OCI-LY3 (cell line): ENCODE measurements around the gene PRICKLE1.

Source experiments
- H2AFZ ChIP-seq: fragments of 200-600, 300-600 bp; shearing (Covaris generic); 2 replicates; pipeline ENCODE4 v1.6.0; 2014; ENCODE audit warnings: antibody characterized with exemption, low read depth, low read length
- H3K27ac ChIP-seq: fragments of 200-600, 300-600 bp; sonication (generic); 2 replicates; pipeline ENCODE4 v1.5.1; 2014; ENCODE audit warnings: mild to moderate bottlenecking, low read length, moderate library complexity, mixed read lengths
- H3K27me3 ChIP-seq: fragments of 200-600, 300-600 bp; sonication (generic); 2 replicates; pipeline ENCODE4 v1.6.1; 2014; ENCODE audit warnings: low read depth, low read length, mixed read lengths
- H3K36me3 ChIP-seq: fragments of 200-600, 300-600 bp; sonication (generic); replicated peaks from 2 replicates; pipeline ENCODE3; 2014; ENCODE audit warnings: low read depth, low read length, mixed read lengths
- H3K4me1 ChIP-seq: fragments of 300-600, 200-600 bp; sonication (generic); 2 replicates; pipeline ENCODE4 v1.6.1; 2014; ENCODE audit warnings: low read length, mixed read lengths
- H3K4me2 ChIP-seq: fragments of 200-600, 300-600 bp; sonication (generic); 2 replicates; pipeline ENCODE4 v1.6.1; 2014; ENCODE audit warnings: low read length, mixed read lengths
- H3K4me3 ChIP-seq: fragments of 300-600, 200-600 bp; sonication (generic); 2 replicates; pipeline ENCODE4 v1.5.1; 2014; ENCODE audit warnings: antibody characterized with exemption, mild to moderate bottlenecking, low read length, moderate library complexity
- H3K79me2 ChIP-seq: fragments of 300-600, 200-600 bp; shearing (Covaris generic); 2 replicates; pipeline ENCODE4 v1.6.1; 2014; ENCODE audit warnings: mild to moderate bottlenecking, low read length, mixed read lengths
- H3K9ac ChIP-seq: fragments of 300-600, 200-600 bp; shearing (Covaris generic); 2 replicates; pipeline ENCODE4 v1.6.0; 2014; ENCODE audit warnings: mild to moderate bottlenecking, low read length, moderate library complexity
- H3K9me3 ChIP-seq: fragments of 200-600, 300-600 bp; shearing (Covaris generic); 2 replicates; pipeline ENCODE4 v1.6.1; 2014; ENCODE audit warnings: low read length, mixed read lengths; ENCODE audit not compliant: insufficient read depth
- H4K20me1 ChIP-seq: fragments of 200-600, 300-600 bp; sonication (generic); 2 replicates; pipeline ENCODE4 v1.6.1; 2016; ENCODE audit warnings: low read length, mixed read lengths; ENCODE audit not compliant: insufficient read depth
- EZH2phosphoT487 ChIP-seq: fragments of 200-600 bp; shearing (Covaris generic); IDR thresholded peaks from 2 replicates; pipeline ENCODE4 v1.6.1; 2018; ENCODE audit warnings: antibody characterized with exemption, mixed run types, low read depth
- TF ChIP-seq, protein P1 (sequence below): fragments of 200-600, 300-600 bp; sonication (generic); IDR thresholded peaks from 2 replicates; pipeline ENCODE4 v1.5.1; 2014; ENCODE audit warnings: antibody characterized with exemption, low read length, low read depth

PRICKLE1 gene

DNA sequence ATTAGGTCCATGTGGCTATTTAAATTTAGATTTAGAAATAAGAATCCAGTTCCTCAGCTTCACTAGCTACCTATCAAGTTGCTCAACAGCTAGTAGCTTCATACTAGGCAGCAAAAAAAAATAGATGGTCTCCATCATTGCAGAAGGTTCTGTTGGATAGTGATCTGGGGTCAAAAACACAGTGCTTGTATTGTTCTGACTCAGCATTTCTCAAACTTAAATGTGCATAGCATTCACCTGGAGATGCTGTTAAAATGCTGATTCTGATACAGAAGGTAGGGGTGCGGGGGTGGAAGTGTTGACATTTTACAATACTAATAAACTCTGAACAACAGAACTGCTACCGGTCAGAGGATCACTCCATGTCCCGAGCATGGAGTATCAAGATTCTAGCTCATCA lies 51.3 kb downstream of the PRICKLE1 start:
- no peaks in the 10 kb centered on the region for H3K79me2 ChIP-seq
- H2AFZ ChIP-seq = no peak overlapping the region
- H4K20me1 ChIP-seq = no peaks in the 10 kb centered on the region
- H3K9ac ChIP-seq = no peak overlapping the region
- H3K4me3 ChIP-seq = no peak overlapping the region
- no peaks in the 10 kb centered on the region for H3K9me3 ChIP-seq
- no peak for TF ChIP-seq EZH2phosphoT487
- TF ChIP-seq, protein P1, sequence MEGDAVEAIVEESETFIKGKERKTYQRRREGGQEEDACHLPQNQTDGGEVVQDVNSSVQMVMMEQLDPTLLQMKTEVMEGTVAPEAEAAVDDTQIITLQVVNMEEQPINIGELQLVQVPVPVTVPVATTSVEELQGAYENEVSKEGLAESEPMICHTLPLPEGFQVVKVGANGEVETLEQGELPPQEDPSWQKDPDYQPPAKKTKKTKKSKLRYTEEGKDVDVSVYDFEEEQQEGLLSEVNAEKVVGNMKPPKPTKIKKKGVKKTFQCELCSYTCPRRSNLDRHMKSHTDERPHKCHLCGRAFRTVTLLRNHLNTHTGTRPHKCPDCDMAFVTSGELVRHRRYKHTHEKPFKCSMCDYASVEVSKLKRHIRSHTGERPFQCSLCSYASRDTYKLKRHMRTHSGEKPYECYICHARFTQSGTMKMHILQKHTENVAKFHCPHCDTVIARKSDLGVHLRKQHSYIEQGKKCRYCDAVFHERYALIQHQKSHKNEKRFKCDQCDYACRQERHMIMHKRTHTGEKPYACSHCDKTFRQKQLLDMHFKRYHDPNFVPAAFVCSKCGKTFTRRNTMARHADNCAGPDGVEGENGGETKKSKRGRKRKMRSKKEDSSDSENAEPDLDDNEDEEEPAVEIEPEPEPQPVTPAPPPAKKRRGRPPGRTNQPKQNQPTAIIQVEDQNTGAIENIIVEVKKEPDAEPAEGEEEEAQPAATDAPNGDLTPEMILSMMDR = no peak
- no peak overlapping the region for H3K27ac ChIP-seq
- H3K36me3 ChIP-seq = no peaks in the 10 kb centered on the region
- no peak overlapping the region for H3K4me2 ChIP-seq
- no peaks in the 10 kb centered on the region for H3K27me3 ChIP-seq
- no peaks in the 10 kb centered on the region for H3K4me1 ChIP-seq

- H3K4me3 ChIP-seq = no peak overlapping the region
- no peak overlapping the region for H3K27ac ChIP-seq
- no peak overlapping the region for H2AFZ ChIP-seq
- no peak overlapping the region for H3K4me2 ChIP-seq
- no peak overlapping the region for H3K9ac ChIP-seq
- no peaks in the 10 kb centered on the region for H3K4me1 ChIP-seq
- H4K20me1 ChIP-seq = no peaks in the 10 kb centered on the region
- H3K79me2 ChIP-seq = no peaks in the 10 kb centered on the region
- no peaks in the 10 kb centered on the region for H3K27me3 ChIP-seq
- TF ChIP-seq, protein P1 = no peak
- no peak for TF ChIP-seq EZH2phosphoT487
- no peaks in the 10 kb centered on the region for H3K9me3 ChIP-seq
- no peaks in the 10 kb centered on the region for H3K36me3 ChIP-seq
These were observed 55.2 kb downstream of the PRICKLE1 start for GRCh38 chr12:42534184-42534838.

DNA sequence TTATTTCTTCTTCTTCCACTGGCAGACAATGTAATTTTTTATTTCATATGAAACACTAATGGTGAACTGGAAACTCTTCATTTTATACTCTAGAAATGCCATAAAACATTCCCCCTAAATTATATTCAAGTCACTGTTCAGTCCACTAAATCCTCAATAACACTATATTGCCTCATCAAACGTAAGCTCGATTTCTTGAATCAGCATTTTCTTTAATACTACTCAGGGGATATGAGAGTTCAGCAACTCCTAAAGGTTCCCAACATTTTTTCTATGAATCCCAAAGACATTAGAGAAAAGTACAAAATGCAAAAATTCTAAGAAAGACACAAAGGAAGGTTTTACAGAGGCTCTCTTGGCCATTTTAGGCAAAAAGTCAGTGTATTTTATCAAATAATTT lies 59.3 kb downstream of the PRICKLE1 start:
- no peak for TF ChIP-seq EZH2phosphoT487
- Histone ChIP-seq H3K79me2 (no peaks in the 10 kb centered on the region), H2AFZ (no peak overlapping the region), H3K4me1 (no peaks in the 10 kb centered on the region), H3K27ac (no peak overlapping the region), H3K9me3 (no peaks in the 10 kb centered on the region), H3K9ac (no peak overlapping the region), H4K20me1 (no peaks in the 10 kb centered on the region), H3K4me2 (no peak overlapping the region), H3K27me3 (no peaks in the 10 kb centered on the region), H3K4me3 (no peak overlapping the region), H3K36me3 (no peaks in the 10 kb centered on the region)

DNA sequence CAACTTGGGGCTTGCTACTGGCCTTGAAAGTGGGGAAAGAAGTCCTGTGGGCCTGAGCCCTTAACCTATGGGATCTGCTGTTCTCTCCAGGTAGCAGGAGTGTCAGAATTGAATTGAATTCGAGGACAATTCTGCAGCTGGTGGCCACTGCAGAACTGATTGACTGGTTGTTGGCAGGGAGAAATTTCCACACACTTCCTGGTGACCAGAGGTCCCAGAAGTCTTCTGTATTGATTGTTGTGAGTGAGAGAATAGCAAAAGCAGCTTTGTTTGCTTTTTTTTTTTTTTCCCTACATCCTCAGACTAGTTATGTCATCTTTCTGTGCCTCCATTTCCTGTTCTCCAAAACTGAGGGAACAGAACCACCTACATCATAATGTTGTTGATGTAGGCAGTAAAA lies 64.1 kb downstream of the PRICKLE1 start:
- no peak for TF ChIP-seq EZH2phosphoT487
- TF ChIP-seq, protein P1 = no peak
- H3K9ac ChIP-seq = no peak overlapping the region
- no peaks in the 10 kb centered on the region for H3K4me1 ChIP-seq
- H3K9me3 ChIP-seq = no peaks in the 10 kb centered on the region
- no peak overlapping the region for H3K4me3 ChIP-seq
- H3K79me2 ChIP-seq = no peaks in the 10 kb centered on the region
- H3K27me3 ChIP-seq = no peaks in the 10 kb centered on the region
- H3K36me3 ChIP-seq = no peaks in the 10 kb centered on the region
- H3K27ac ChIP-seq = no peak overlapping the region
- no peak overlapping the region for H2AFZ ChIP-seq
- H3K4me2 ChIP-seq = no peak overlapping the region
- no peaks in the 10 kb centered on the region for H4K20me1 ChIP-seq
